GM23248 (cell line): ENCODE results near the gene ANKRD17. TPM values are rescaled to one million over a fixed set of nuclear protein-coding genes. Genes with fewer than 3 reads are reported as not detected.

Experiments
- DNase-seq: peaks from one replicate; pipeline ENCODE4 v3.0.0-alpha.2; 2015
- H2AFZ ChIP-seq: fragments of 200-600 bp; sonication (generic); 2 replicates; pipeline ENCODE4 v1.6.1; 2016; ENCODE audit warnings: antibody characterized with exemption
- H3F3A ChIP-seq: fragments of 200-600 bp; sonication (generic); 2 replicates; pipeline ENCODE4 v1.6.1; 2016; ENCODE audit warnings: mild to moderate bottlenecking, antibody characterized with exemption, mixed run types; ENCODE audit not compliant: insufficient read depth
- H3K27ac ChIP-seq: fragments of 200-600 bp; sonication (generic); 2 replicates; pipeline ENCODE4 v1.5.1; 2016; ENCODE audit warnings: mild to moderate bottlenecking
- H3K27me3 ChIP-seq: fragments of 200-600 bp; sonication (generic); replicated peaks from 2 replicates; pipeline ENCODE4 v1.6.1; 2016; ENCODE audit warnings: mild to moderate bottlenecking; ENCODE audit not compliant: insufficient read depth
- H3K36me3 ChIP-seq: fragments of 200-600 bp; sonication (generic); 2 replicates; pipeline ENCODE4 v1.6.1; 2016; ENCODE audit warnings: low read depth, mild to moderate bottlenecking
- H3K4me1 ChIP-seq: fragments of 200-600 bp; sonication (generic); 2 replicates; pipeline ENCODE4 v1.6.1; 2016; ENCODE audit warnings: mild to moderate bottlenecking; ENCODE audit not compliant: insufficient read depth
- H3K4me2 ChIP-seq: fragments of 200-600 bp; sonication (generic); one replicate; pipeline ENCODE4 v1.6.1; 2016; ENCODE audit warnings: mild to moderate bottlenecking; ENCODE audit not compliant: unreplicated experiment
- H3K4me3 ChIP-seq: fragments of 200-600 bp; sonication (generic); 2 replicates; pipeline ENCODE4 v1.5.1; 2016; ENCODE audit warnings: mild to moderate bottlenecking
- H3K79me2 ChIP-seq: fragments of 200-600 bp; sonication (generic); 2 replicates; pipeline ENCODE4 v1.6.1; 2016; ENCODE audit warnings: mild to moderate bottlenecking; ENCODE audit not compliant: insufficient read depth
- H3K9ac ChIP-seq: fragments of 200-600 bp; sonication (generic); 2 replicates; pipeline ENCODE4 v1.6.1; 2016; ENCODE audit warnings: mild to moderate bottlenecking
- H3K9me2 ChIP-seq: fragments of 200-600 bp; sonication (generic); 2 replicates; pipeline ENCODE4 v1.6.1; 2016; ENCODE audit warnings: mixed run types, mild to moderate bottlenecking, moderate library complexity; ENCODE audit not compliant: insufficient read depth
- H3K9me3 ChIP-seq: fragments of 200-600 bp; sonication (generic); one replicate; pipeline ENCODE4 v1.6.1; 2017; ENCODE audit warnings: low read depth
- H4K20me1 ChIP-seq: fragments of 200-600 bp; sonication (generic); 2 replicates; pipeline ENCODE4 v1.6.0; 2016; ENCODE audit not compliant: insufficient read depth
- EZH2 ChIP-seq: fragments of 200-600 bp; sonication (generic); IDR thresholded peaks from 2 replicates; pipeline ENCODE4 v1.6.1; 2018; ENCODE audit warnings: antibody characterized with exemption, mild to moderate bottlenecking; ENCODE audit not compliant: insufficient read depth, poor library complexity, severe bottlenecking
- EZH2phosphoT487 ChIP-seq: fragments of 200-600 bp; sonication (generic); IDR thresholded peaks from 2 replicates; pipeline ENCODE4 v1.6.1; 2018; ENCODE audit warnings: antibody characterized with exemption, moderate library complexity, mild to moderate bottlenecking, low read depth; ENCODE audit not compliant: insufficient read depth
- WGBS, 2 experiments: methylation state at CpG; one replicate each; pipeline ENCODE4 v1.1.6; 2015 to 2017; ENCODE audit warnings: low lambda C conversion rate in 2 of 2, low coverage in 1 of 2; ENCODE audit errors: missing lambda C conversion rate in 2 of 2; 5-methylcytosine and 5-hydroxymethylcytosine counted together
- in situ Hi-C: fragments of 300-500 bp; cut with MboI; formaldehyde crosslinking; loops from 2 replicates; pipeline ENCODE4 v1.15.0; 2020
- polyA plus RNA-seq: library from polyadenylated mRNA; unstranded; fragments of >200 nt; fragmentation: Nextera tagmentation; extraction: Ambion mirVana; gene quantifications from 2 replicates; pipeline ENCODE4 v1.2.1, GENCODE V29; 2016
- total RNA-seq: library from RNA; depleted of rRNA; stranded (reverse); fragments of >200 nt; shearing (Covaris generic); gene quantifications from 2 replicates; pipeline ENCODE4 v1.2.3, GENCODE V29; 2014

Gene ANKRD17
- total and polyA plus RNA-seq, 2 experiments from 2014 or later = 22.7 to 34.8 TPM

DNA sequence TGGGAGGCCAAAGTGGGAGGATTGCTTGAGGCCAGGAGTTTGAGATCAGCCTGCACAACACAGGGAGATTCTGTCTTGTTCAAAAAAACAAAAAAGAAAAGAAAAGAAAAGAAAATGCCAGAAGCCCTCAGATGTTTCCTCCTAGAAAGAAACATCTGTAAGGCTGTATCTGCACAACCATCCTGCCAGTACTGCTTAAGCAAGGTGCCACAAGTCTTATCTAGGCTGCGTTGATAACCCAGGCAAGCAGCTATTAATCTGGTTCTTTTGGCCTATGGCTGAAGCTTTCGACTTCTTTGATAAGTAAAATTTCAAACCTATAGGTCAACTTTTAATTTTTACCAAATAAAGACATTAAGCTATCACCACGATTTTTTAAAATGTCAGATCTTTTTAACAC, 192.2 kb downstream of the ANKRD17 start:
- no peaks in the 10 kb centered on the region for H3K27me3 ChIP-seq
- peaks cover 25% of the 10 kb centered on the region for H3F3A ChIP-seq
- H3K9me3 ChIP-seq = no peaks in the 10 kb centered on the region
- H3K27ac ChIP-seq = no peak overlapping the region
- TF ChIP-seq EZH2 (no peak), EZH2phosphoT487 (no peak)
- 0 out of 2 replicates have a peak, but pooled peaks cover 18% of the 10 kb centered on the region for H3K36me3 ChIP-seq
- H3K9me2 ChIP-seq = no peaks in the 10 kb centered on the region
- no peak overlapping the region for H2AFZ ChIP-seq
- H3K4me2 ChIP-seq = no peak overlapping the region
- peaks cover 15% of the 10 kb centered on the region; the same call in 1 of the 2 replicates for H3K4me1 ChIP-seq
- WGBS, 2 experiments = 98 to 99% methylated on average over 3 of the region's 3 CpGs
- DNase-seq = no peak
- no peak overlapping the region for H3K9ac ChIP-seq
- H4K20me1 ChIP-seq = no peaks in the 10 kb centered on the region
- H3K79me2 ChIP-seq = peaks cover 33% of the 10 kb centered on the region
- in situ Hi-C loops = no loop called here
- no peak overlapping the region for H3K4me3 ChIP-seq

DNA sequence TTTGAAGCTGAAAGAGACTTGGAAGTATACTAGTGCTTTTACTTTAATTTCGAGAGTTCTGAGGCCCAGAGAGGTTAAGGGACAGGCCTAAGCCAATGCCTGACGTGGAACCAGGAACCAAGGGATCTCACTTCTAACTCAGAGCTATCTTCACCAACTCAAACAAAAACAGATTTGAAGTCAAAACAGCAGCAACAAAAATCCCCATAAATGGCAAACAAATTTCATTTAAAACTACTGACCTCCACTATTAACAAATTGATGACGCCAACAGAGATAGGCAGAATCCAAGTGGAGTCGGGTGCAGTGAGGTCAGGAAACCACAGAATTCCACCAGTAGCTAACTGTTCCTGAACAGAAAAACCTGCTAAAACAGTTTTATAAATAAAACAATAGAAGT, 194.1 kb downstream of the ANKRD17 start:
- Histone ChIP-seq H3K9me2 (no peaks in the 10 kb centered on the region), H3K4me2 (no peak overlapping the region), H3K9ac (no peak overlapping the region), H3F3A (peaks cover 13% of the 10 kb centered on the region), H3K4me3 (no peak overlapping the region), H4K20me1 (no peaks in the 10 kb centered on the region), H2AFZ (no peak overlapping the region), H3K36me3 (peaks cover 30% of the 10 kb centered on the region; the same call in 1 of the 2 replicates), H3K4me1 (peaks cover 9% of the 10 kb centered on the region; the same call in 1 of the 2 replicates), H3K9me3 (no peaks in the 10 kb centered on the region), H3K27ac (no peak overlapping the region), H3K27me3 (no peaks in the 10 kb centered on the region), H3K79me2 (peaks cover 33% of the 10 kb centered on the region)
- TF ChIP-seq EZH2phosphoT487 (no peak), EZH2 (no peak)
- DNase-seq = no peak
- in situ Hi-C loops = no loop called here
- WGBS, 2 experiments = 81 to 86% methylated on average over 4 of the region's 4 CpGs

DNA sequence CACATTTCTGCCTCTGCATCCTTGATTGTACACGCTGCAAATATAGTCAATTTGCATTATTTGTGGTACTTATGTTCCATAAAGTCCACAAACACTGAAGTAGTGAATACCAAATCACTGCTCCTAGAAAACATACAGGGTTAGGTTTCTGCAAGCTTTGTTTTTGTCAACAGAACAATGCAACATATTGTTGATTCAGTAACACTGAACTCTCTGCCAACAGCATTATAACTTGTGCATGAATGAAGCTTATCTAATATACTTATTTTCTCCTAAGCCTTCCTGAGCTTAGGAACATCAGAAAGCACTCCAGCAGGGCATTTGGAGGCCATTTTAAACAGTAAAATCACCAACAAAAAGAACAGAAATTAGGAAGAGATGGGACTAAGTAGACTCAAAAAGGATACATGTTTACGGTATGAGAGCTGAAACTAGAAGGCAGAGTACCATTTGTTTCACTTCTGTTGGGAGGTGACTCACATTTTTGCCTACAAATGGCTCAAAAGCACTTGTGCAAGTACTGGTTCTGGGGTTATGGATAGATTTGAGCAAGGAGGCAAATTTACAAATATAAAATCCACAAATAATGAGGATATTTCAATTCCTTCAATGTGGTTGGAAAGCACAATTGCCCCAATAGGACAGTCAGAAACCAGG, 203.2 kb downstream of the ANKRD17 start:
- H3K79me2 ChIP-seq = no peaks in the 10 kb centered on the region
- TF ChIP-seq EZH2 = no peak
- TF ChIP-seq EZH2phosphoT487 = no peak
- no peak for DNase-seq
- no peaks in the 10 kb centered on the region for H3K27me3 ChIP-seq
- H3K27ac ChIP-seq = no peak overlapping the region
- no peak overlapping the region for H3K4me2 ChIP-seq
- H3K9ac ChIP-seq = no peak overlapping the region
- 93 to 100% methylated on average over 2 of the region's 2 CpGs for WGBS, 2 experiments
- no peaks in the 10 kb centered on the region for H3K9me3 ChIP-seq
- H4K20me1 ChIP-seq = no peaks in the 10 kb centered on the region
- peaks cover 4% of the 10 kb centered on the region; the same call in 1 of the 2 replicates for H3F3A ChIP-seq
- H3K36me3 ChIP-seq = peaks cover 44% of the 10 kb centered on the region
- no peaks in the 10 kb centered on the region for H3K9me2 ChIP-seq
- H3K4me1 ChIP-seq = no peaks in the 10 kb centered on the region
- H3K4me3 ChIP-seq = no peak overlapping the region
- H2AFZ ChIP-seq = no peak overlapping the region
- in situ Hi-C loops = no loop called here

DNA sequence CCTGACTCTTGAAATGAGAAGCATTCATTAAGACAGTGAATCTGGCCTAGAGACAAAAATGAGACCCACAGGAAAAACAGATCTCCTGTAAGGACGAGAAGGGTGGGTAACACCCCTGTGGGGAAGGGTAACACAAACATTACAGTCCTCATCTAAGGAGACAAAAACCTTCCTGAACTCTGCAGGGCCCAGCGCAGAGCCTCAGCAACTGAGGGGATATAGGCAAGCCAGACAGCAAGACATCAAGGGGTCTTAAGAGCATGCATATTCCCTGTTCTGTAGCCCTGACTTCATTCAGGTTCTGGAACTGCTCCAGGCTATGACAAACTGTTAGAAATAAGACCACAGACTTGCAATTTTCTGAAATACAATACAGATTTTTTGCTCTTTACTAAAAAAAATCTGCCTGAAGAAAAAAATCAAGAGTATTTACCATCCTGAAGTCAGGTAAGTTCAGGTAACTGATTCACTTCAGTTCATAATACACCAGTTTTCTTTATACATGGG, 204.6 kb downstream of the ANKRD17 start:
- no peak overlapping the region for H3K4me3 ChIP-seq
- 52 to 59% methylated on average over 2 of the region's 2 CpGs for WGBS, 2 experiments
- DNase-seq = peak; percentile 14
- H3K27ac ChIP-seq = no peak overlapping the region
- H3K36me3 ChIP-seq = peaks cover 35% of the 10 kb centered on the region
- no peak overlapping the region for H3K9ac ChIP-seq
- in situ Hi-C loops = no loop called here
- no peaks in the 10 kb centered on the region for H3K27me3 ChIP-seq
- no peaks in the 10 kb centered on the region for H3K79me2 ChIP-seq
- H3K9me2 ChIP-seq = no peaks in the 10 kb centered on the region
- TF ChIP-seq EZH2 (no peak), EZH2phosphoT487 (no peak)
- H3F3A ChIP-seq = peaks cover 4% of the 10 kb centered on the region; the same call in 1 of the 2 replicates
- H3K4me2 ChIP-seq = no peak overlapping the region
- no peak overlapping the region for H2AFZ ChIP-seq
- no peaks in the 10 kb centered on the region for H4K20me1 ChIP-seq
- no peaks in the 10 kb centered on the region for H3K4me1 ChIP-seq
- H3K9me3 ChIP-seq = no peaks in the 10 kb centered on the region
